Measurements from ENCODE around the gene PNKP. TPM values are rescaled to one million over a fixed set of nuclear protein-coding genes. Genes with fewer than 3 reads are reported as not detected.

Gene PNKP
- total and polyA plus RNA-seq, 3 experiments from 2014 or later = 28.4 to 98.7 (median 91.6) TPM

DNA sequence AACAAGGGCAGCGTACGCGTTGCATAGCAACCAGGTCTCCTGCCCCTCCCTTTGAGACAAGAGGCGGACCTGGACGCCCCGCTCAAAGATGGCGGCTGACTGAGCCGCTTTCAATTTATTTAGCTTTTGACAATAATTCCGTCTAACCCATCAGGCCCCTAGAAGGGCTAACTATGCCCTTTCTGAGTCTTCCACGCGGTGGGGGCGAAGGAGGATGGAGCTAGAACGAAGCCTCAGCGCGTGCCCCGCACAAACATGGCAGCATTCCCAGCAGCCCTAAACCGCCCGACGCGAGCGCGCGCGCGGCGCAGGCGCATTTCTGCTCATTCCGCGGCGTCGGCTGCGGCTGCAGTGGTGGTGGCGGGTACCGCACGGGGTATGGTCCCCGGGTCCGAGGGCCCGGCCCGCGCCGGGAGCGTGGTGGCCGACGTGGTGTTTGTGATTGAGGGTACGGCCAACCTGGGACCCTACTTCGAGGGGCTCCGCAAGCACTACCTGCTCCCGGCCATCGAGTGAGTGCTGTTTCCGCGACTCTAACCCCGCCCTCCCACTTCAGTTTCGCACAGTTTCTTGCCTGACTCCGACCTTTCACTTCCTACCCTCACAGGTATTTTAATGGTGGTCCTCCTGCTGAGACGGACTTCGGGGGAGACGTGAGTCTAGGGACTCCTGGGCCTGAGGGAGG is 49.3 kb downstream of the PNKP start, which contains the start of gene MED25:
Gene MED25, plus strand, starts transcription at position 326 of the 685 bp plus-strand sequence. Its CDS starts 53 bp downstream, at position 379.
- Histone ChIP-seq H3K27me3 (ENCODE audit: insufficient read depth, low read length, poor library complexity, severe bottlenecking) (no peaks in the 10 kb centered on the region), H3K4me3 (ENCODE audit: low read length) (peak within 1 kb of the TSS; percentile 86), H3K27ac (ENCODE audit: low read depth, low read length) (peak within 1 kb of the TSS; percentile 99), H3K4me1 (ENCODE audit: insufficient read depth, low read length) (peaks cover 27% of the 10 kb centered on the region), H3K36me3 (ENCODE audit: insufficient read depth, low read length) (no peaks in the 10 kb centered on the region), H3K9me3 (ENCODE audit: low read length) (no peaks in the 10 kb centered on the region)
- H3K36me3 Mint-ChIP-seq = peaks cover 0 to 34% (median 3%) of the 10 kb centered on the region in 3 donors
- peaks cover 27 to 50% (median 47%) of the 10 kb centered on the region in 3 donors for H3K4me1 Mint-ChIP-seq
- H3K9me3 Mint-ChIP-seq = no peaks in the 10 kb centered on the region
- ChIA-PET CTCF (interaction anchor here (0.9 to 1.2 kb wide), 3 partner anchors 10 to 59 kb away, joined by 3 read pairs; partner anchors contain the start of genes AKT1S1, PTOV1 and TBC1D17), POLR2A (interaction anchor here (0.6 to 1.9 kb wide), 7 partner anchors 10 to 59 kb away, joined by 3 to 6 read pairs (median 4); partner anchors contain the start of genes AKT1S1, PTOV1 and TBC1D17)
- peak within 1 kb of the TSS; percentile 93 to 100 (median 99) for H3K4me3 Mint-ChIP-seq
- peak within 1 kb of the TSS; percentile 100 for H3K27ac Mint-ChIP-seq
- peaks cover 0 to 10% of the 10 kb centered on the region in 2 donors for H3K27me3 Mint-ChIP-seq
- peak; percentile 82 to 94 (median 92) for DNase-seq

DNA sequence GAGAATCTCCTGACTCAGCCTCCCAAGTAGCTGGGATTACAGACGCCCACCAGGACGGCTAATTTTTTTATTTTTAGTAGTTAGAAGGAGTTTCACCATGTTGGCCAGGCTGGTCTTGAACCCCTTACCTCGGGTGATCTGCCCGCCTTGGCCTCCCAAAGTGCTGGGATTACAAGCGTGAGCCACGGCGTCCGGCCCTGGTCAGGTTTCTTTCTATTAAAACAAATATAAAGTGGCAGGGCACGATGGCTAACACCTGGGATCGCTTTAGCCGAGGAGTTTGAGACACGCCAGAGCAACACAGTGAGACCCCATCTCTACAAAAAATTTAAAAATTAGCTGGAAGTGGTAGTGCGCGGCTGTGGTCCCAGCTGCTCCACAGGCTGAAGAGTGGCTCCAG is 50.8 kb downstream of the PNKP start:
- peaks cover 36 to 62% (median 57%) of the 10 kb centered on the region in 3 donors for H3K4me1 Mint-ChIP-seq
- Histone ChIP-seq H3K4me1 (ENCODE audit: insufficient read depth, low read length) (peaks cover 38% of the 10 kb centered on the region), H3K36me3 (ENCODE audit: insufficient read depth, low read length) (no peaks in the 10 kb centered on the region), H3K9me3 (ENCODE audit: low read length) (no peaks in the 10 kb centered on the region), H3K27me3 (ENCODE audit: insufficient read depth, low read length, poor library complexity, severe bottlenecking) (no peaks in the 10 kb centered on the region), H3K27ac (ENCODE audit: low read depth, low read length) (peak overlapping the region; percentile 99), H3K4me3 (ENCODE audit: low read length) (no peak overlapping the region)
- no peak for DNase-seq
- peaks cover 0 to 10% of the 10 kb centered on the region in 2 donors for H3K27me3 Mint-ChIP-seq
- H3K9me3 Mint-ChIP-seq = no peaks in the 10 kb centered on the region
- H3K27ac Mint-ChIP-seq = peak overlapping the region in 6 of 8 donors; percentile 26 to 100 (median 92)
- peaks cover 0 to 33% (median 3%) of the 10 kb centered on the region in 3 donors for H3K36me3 Mint-ChIP-seq
- no peak overlapping the region for H3K4me3 Mint-ChIP-seq
- ChIA-PET CTCF (no interaction called here), POLR2A (no interaction called here)

DNA sequence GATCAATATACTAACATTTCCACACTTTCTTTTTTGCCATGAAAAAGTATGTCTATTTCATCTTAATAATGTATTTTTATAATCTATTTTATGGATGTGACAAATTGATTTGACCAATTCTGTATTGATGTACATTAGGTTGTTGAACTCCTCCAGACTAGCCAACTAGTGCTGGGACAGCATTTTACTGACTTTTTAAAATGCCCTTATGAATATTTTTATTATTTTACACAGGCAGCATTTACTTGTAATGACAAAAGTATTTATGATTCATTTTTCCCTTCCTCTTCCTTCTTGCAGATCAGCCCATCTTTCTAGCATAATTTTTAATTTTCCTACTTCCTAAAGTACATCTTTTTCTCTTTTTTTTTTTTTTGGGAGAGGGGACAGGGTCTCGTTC is 53.4 kb downstream of the PNKP start:
- Mint-ChIP-seq H3K4me1 (peaks cover 36 to 53% (median 48%) of the 10 kb centered on the region in 3 donors), H3K27me3 (peaks cover 0 to 10% of the 10 kb centered on the region in 2 donors), H3K36me3 (peaks cover 0 to 18% (median 0%) of the 10 kb centered on the region in 3 donors), H3K9me3 (no peaks in the 10 kb centered on the region), H3K4me3 (peak overlapping the region; percentile 43 to 98 (median 96)), H3K27ac (peak overlapping the region; percentile 96 to 100 (median 100))
- Histone ChIP-seq H3K4me1 (ENCODE audit: insufficient read depth, low read length) (peaks cover 38% of the 10 kb centered on the region), H3K27me3 (ENCODE audit: insufficient read depth, low read length, poor library complexity, severe bottlenecking) (no peaks in the 10 kb centered on the region), H3K36me3 (ENCODE audit: insufficient read depth, low read length) (no peaks in the 10 kb centered on the region), H3K27ac (ENCODE audit: low read depth, low read length) (peak overlapping the region; percentile 100), H3K4me3 (ENCODE audit: low read length) (no peak overlapping the region), H3K9me3 (ENCODE audit: low read length) (no peaks in the 10 kb centered on the region)
- no peak for DNase-seq
- POLR2A ChIA-PET = interaction anchor here (0.6 to 2.1 kb wide), 4 partner anchors 13 to 129 kb away, joined by 3 to 8 read pairs (median 5); partner anchors contain the start of genes AKT1S1 and TBC1D17
- CTCF ChIA-PET = interaction anchor here (1.9 kb wide), 1 partner anchor 36 kb away, joined by 8 read pairs; the partner anchor contains the start of gene PTOV1

DNA sequence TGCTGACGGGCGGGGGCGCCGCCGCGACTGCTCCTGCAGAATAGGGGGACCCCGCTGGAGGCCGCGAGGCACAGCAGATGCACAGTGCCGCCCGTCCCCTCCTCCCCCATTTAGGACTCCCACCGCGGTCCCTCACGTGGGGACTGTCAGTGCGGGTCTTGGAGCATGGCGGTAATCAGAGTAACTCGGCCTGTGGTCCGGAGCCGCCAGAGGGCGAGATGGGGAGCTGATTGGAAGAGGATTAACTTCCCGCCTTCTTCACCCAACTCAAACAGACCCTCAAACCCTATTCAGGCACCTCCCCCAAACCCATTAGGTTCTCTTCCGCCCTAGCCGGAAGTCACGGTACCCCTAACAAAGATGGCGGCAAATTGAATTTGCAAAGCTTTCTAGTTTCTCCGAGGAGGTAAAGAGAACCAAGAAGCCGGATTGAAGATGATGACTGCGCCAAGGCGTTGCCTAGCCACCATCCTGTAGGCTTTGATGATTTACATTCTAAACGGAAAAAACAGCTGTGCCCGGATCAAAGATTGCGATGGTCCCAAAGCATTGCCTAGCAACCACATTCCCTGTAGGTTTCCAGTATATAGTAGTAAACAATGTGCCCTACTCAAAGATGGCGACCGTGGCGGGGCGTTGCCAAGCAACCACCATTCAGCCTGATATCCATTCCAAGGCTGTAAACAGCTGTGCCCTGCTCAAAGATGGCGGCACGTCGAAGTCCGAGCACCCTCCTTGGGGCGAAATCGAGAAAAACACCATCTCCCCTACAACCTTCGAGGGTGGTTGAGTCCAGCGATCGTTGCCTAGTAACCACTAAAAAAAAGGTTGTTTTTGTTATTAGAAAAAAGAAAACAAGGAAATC is 54.1 kb downstream of the PNKP start, which contains the start of gene FUZ:
Gene FUZ, minus strand, starts transcription at position 296 of the 865 bp plus-strand sequence. Its CDS starts 186 bp downstream, at position 110.
- POLR2A ChIA-PET = interaction anchor here (0.6 to 2.1 kb wide), 5 partner anchors 12 to 128 kb away, joined by 3 to 8 read pairs (median 3); partner anchors contain the start of genes AKT1S1 and TBC1D17
- Mint-ChIP-seq H3K9me3 (no peaks in the 10 kb centered on the region), H3K27me3 (peaks cover 0 to 10% of the 10 kb centered on the region in 2 donors), H3K4me3 (peak within 1 kb of the TSS; percentile 90 to 98 (median 96)), H3K4me1 (peaks cover 31 to 55% (median 47%) of the 10 kb centered on the region in 3 donors), H3K27ac (peak within 1 kb of the TSS; percentile 96 to 100 (median 100)), H3K36me3 (peaks cover 0 to 17% (median 0%) of the 10 kb centered on the region in 3 donors)
- H3K9me3 ChIP-seq (ENCODE audit: low read length) = no peaks in the 10 kb centered on the region
- H3K27ac ChIP-seq (ENCODE audit: low read depth, low read length) = peak within 1 kb of the TSS; percentile 100
- no peaks in the 10 kb centered on the region for H3K27me3 ChIP-seq (ENCODE audit: insufficient read depth, low read length, poor library complexity, severe bottlenecking)
- CTCF ChIA-PET = interaction anchor here (1.2 to 2.0 kb wide), 5 partner anchors 37 to 96 kb away, joined by 3 to 8 read pairs (median 4); partner anchors contain the start of genes AKT1S1, AP2A1, PTOV1 and TBC1D17
- no peaks in the 10 kb centered on the region for H3K36me3 ChIP-seq (ENCODE audit: insufficient read depth, low read length)
- H3K4me1 ChIP-seq (ENCODE audit: insufficient read depth, low read length) = peaks cover 32% of the 10 kb centered on the region
- peak within 1 kb of the TSS; percentile 100 for H3K4me3 ChIP-seq (ENCODE audit: low read length)
- peak; percentile 85 to 97 (median 92) for DNase-seq

DNA sequence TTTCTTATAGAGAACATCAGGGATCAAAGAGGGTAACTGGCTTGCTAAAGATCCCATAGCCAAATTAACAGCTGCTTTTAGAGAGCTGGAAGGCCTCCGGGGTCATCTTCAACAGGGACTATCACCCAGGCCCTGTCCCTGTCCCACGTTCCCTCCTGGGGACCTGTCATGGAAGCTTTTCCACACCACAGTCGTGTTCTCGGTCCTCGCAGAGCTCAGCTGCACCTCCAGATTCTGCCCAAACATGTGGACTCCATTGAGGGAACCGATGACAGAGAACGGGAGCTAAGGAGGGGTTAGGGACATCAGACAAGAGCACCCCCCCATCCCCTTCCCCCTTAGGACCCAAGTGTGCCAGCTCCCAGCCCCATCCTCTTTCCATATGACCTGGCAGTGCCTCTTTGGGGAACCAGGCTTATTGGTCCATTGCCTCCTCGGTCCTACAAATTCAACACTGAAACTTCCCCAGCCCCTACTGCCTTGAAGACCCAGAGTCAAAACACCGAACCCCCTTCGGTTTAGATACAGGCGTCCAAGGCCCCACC is 54.9 kb downstream of the PNKP start:
- peak overlapping the region; percentile 90 to 98 (median 96) for H3K4me3 Mint-ChIP-seq
- POLR2A ChIA-PET = interaction anchor here (1.3 to 2.1 kb wide), 4 partner anchors 12 to 64 kb away, joined by 3 to 8 read pairs (median 5); partner anchors contain the start of genes AKT1S1 and TBC1D17
- peaks cover 33 to 53% (median 46%) of the 10 kb centered on the region in 3 donors for H3K4me1 Mint-ChIP-seq
- H3K27ac ChIP-seq (ENCODE audit: low read depth, low read length) = peak overlapping the region; percentile 100
- H3K27me3 Mint-ChIP-seq = peaks cover 0 to 4% of the 10 kb centered on the region in 2 donors
- CTCF ChIA-PET = interaction anchor here (1.2 to 2.0 kb wide), 5 partner anchors 38 to 95 kb away, joined by 3 to 8 read pairs (median 4); partner anchors contain the start of genes AKT1S1, AP2A1, PTOV1 and TBC1D17
- H3K9me3 ChIP-seq (ENCODE audit: low read length) = no peaks in the 10 kb centered on the region
- peak overlapping the region; percentile 100 for H3K4me3 ChIP-seq (ENCODE audit: low read length)
- peaks cover 0 to 11% (median 0%) of the 10 kb centered on the region in 3 donors for H3K36me3 Mint-ChIP-seq
- no peaks in the 10 kb centered on the region for H3K27me3 ChIP-seq (ENCODE audit: insufficient read depth, low read length, poor library complexity, severe bottlenecking)
- DNase-seq = no peak
- peaks cover 32% of the 10 kb centered on the region for H3K4me1 ChIP-seq (ENCODE audit: insufficient read depth, low read length)
- H3K27ac Mint-ChIP-seq = peak overlapping the region; percentile 96 to 100 (median 100)
- H3K9me3 Mint-ChIP-seq = no peaks in the 10 kb centered on the region
- H3K36me3 ChIP-seq (ENCODE audit: insufficient read depth, low read length) = no peaks in the 10 kb centered on the region

DNA sequence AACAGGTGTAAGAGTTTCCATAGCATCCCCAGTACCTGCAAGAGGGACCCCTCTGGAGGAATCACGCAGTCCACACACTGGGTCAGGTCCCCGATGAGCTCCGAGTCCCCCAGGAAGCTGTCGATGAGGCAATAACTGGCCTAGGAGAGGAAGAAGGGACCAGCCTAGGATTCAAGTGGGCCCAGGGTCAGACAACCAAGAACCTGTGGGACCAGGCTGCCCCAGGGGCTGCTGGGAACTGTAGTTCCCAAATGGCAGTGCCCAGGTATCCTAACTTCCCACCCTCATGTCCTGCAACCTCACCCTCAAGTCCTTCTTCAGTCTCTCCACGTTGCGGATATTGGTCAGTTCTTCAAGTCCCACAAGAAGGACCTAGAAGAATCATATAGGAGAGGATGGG is 56.0 kb downstream of the PNKP start:
- no peaks in the 10 kb centered on the region for H3K27me3 ChIP-seq (ENCODE audit: insufficient read depth, low read length, poor library complexity, severe bottlenecking)
- H3K27ac ChIP-seq (ENCODE audit: low read depth, low read length) = no peak overlapping the region
- no peaks in the 10 kb centered on the region for H3K9me3 ChIP-seq (ENCODE audit: low read length)
- H3K36me3 Mint-ChIP-seq = peaks cover 0 to 9% (median under 1%) of the 10 kb centered on the region in 3 donors
- H3K4me1 ChIP-seq (ENCODE audit: insufficient read depth, low read length) = peaks cover 25% of the 10 kb centered on the region
- no peaks in the 10 kb centered on the region for H3K9me3 Mint-ChIP-seq
- H3K4me3 ChIP-seq (ENCODE audit: low read length) = no peak overlapping the region
- POLR2A ChIA-PET = no interaction called here
- no peak for DNase-seq
- H3K4me3 Mint-ChIP-seq = peak overlapping the region in 6 of 7 donors; percentile 23 to 97 (median 92)
- H3K4me1 Mint-ChIP-seq = peaks cover 28 to 47% (median 40%) of the 10 kb centered on the region in 3 donors
- H3K27ac Mint-ChIP-seq = peak overlapping the region in 5 of 8 donors; percentile 13 to 100 (median 96)
- no peaks in the 10 kb centered on the region for H3K36me3 ChIP-seq (ENCODE audit: insufficient read depth, low read length)
- H3K27me3 Mint-ChIP-seq = no peaks in the 10 kb centered on the region
- CTCF ChIA-PET = interaction anchor here (1.3 kb wide), 1 partner anchor 58 kb away, joined by 3 read pairs; no protein-coding TSS in a partner anchor
